Measurements from ENCODE around the gene NRP2.

- TF ChIP-seq CTCF (IDR thresholded peaks at IDR 0.05) (no peak), POLR2A (IDR thresholded peaks at IDR 0.05) (no peak)
Observed at GRCh38 chr2:205637779-205638503, 44.4 kb upstream of the NRP2 start.

All from ovary (tissue), 3 donors.